ENCODE measurements around the gene GMDS. TPM values are rescaled to one million over a fixed set of nuclear protein-coding genes. Genes with fewer than 3 reads are reported as not detected.

GMDS gene
- polyA plus RNA-seq, 1 experiment, result 7.1 TPM

DNA sequence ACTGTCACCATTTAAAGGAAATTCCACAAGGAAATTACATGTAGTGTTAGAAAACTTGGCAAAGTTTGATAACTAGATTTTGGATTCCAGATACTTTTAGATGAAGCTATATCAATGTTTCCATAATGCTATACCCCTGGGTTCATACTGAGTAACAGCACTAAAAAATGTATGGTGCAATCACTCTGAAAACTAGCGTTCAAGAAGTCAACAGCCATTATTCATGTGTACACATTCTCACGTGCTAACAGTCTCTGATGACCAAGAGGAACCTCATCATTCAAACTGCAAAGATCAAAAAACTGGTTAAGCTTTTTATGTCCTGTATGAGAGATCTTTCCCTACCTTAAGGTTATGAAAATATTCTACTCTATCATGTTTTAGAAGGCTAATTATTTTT is 197.6 kb downstream of the GMDS start:
- Histone ChIP-seq H3K4me3 (ENCODE audit: low read depth, low read length) (no peak overlapping the region), H3K27me3 (ENCODE audit: control insufficient read depth, insufficient read depth, low read length) (no peaks in the 10 kb centered on the region), H3K36me3 (ENCODE audit: control insufficient read depth, insufficient read depth, low read length) (no peaks in the 10 kb centered on the region)
- CTCF ChIA-PET, result no interaction called here
- POLR2A ChIA-PET, result no interaction called here
- DNase-seq (ENCODE audit: low read depth), result no peak
- no peak for TF ChIP-seq CTCF (IDR thresholded peaks at IDR 0.05; ENCODE audit: insufficient read depth, low read depth, low read length)

DNA sequence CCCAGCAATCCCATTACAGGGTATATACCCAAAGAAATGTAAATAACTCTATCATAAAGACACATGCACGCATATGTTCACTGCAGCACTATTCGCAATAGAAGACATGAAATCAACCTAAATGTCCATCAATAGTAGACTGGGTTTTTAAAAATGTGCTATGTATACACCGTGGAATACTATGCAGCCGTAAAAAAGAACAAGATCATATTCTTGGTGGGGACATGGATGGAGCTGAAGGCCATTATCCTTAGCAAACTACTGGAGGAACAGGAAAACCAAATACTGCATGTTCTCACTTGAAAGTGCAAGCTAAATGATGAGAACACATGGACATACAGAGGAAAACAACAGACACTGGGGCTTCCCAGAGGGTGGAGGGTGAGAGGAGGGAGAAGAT is 201.2 kb downstream of the GMDS start:
- CTCF ChIA-PET, result no interaction called here
- Histone ChIP-seq H3K36me3 (ENCODE audit: control insufficient read depth, insufficient read depth, low read length) (no peaks in the 10 kb centered on the region), H3K4me3 (ENCODE audit: low read depth, low read length) (no peak overlapping the region), H3K27me3 (ENCODE audit: control insufficient read depth, insufficient read depth, low read length) (no peaks in the 10 kb centered on the region)
- POLR2A ChIA-PET, result no interaction called here
- no peak for TF ChIP-seq CTCF (IDR thresholded peaks at IDR 0.05; ENCODE audit: insufficient read depth, low read depth, low read length)
- DNase-seq (ENCODE audit: low read depth), result no peak

DNA sequence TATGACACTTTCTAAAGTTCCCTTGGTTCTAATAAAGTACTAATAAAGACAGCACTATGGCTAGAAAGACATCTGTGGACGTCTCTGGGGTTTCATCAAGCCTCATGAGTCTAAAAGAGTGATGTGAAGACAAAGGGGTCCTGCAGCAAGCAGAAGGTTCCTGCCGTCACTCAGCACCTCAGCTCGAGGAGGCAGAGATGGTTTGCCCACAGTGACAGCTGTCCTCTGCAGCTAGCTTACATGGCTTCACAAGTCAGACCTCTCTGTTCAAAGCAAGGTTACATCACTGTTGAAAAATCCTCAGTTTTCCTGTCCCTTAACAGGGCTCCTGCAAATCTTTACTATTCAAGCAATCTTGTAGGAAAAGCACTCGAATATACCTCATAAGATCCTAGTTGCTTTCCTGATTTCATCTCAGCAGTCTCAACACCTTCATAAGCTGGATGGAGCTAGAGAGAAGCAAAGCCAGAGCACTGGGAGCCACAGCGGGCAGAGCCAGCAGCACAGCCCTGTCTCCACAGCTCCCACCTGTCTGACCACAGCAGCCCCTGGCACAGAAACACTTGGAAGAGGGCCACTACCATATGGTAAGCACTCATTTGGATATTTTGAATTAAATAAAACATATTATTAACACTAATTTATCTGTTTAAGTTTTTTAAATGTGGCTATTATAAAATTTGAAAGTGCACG is 202.3 kb downstream of the GMDS start:
- Histone ChIP-seq H3K27me3 (ENCODE audit: control insufficient read depth, insufficient read depth, low read length) (no peaks in the 10 kb centered on the region), H3K4me3 (ENCODE audit: low read depth, low read length) (no peak overlapping the region), H3K36me3 (ENCODE audit: control insufficient read depth, insufficient read depth, low read length) (no peaks in the 10 kb centered on the region)
- DNase-seq (ENCODE audit: low read depth), result no peak
- TF ChIP-seq CTCF (IDR thresholded peaks at IDR 0.05; ENCODE audit: insufficient read depth, low read depth, low read length), result no peak
- ChIA-PET POLR2A (no interaction called here), CTCF (interaction anchor here (0.5 kb wide), 1 partner anchor 596 kb away, joined by 3 read pairs; no protein-coding TSS in a partner anchor)

DNA sequence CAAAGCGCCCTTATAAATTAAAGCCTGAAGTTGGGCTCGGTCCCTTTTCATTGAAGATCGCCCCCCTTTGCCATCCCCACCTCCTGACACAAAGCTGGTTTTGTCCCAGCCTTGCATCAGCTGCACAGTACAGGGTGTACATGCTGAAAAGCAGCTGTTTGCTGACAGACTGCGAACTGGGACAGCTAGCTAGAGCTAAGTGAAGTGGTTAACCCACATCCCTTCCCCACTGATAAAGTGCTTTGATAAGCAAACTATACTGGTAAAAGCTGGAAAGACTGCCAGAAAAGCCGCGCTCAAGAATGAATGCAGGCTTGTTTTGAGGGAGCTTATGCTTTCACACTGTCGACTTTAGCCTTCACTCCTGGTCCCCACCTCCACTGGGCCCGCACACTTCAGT is 207.3 kb downstream of the GMDS start:
- H3K36me3 ChIP-seq (ENCODE audit: control insufficient read depth, insufficient read depth, low read length), result no peaks in the 10 kb centered on the region
- H3K4me3 ChIP-seq (ENCODE audit: low read depth, low read length), result no peak overlapping the region
- no peak for TF ChIP-seq CTCF (IDR thresholded peaks at IDR 0.05; ENCODE audit: insufficient read depth, low read depth, low read length)
- H3K27me3 ChIP-seq (ENCODE audit: control insufficient read depth, insufficient read depth, low read length), result no peaks in the 10 kb centered on the region
- DNase-seq (ENCODE audit: low read depth), result no peak
- ChIA-PET CTCF (no interaction called here), POLR2A (no interaction called here)

- Histone ChIP-seq H3K36me3 (ENCODE audit: control insufficient read depth, insufficient read depth, low read length) (no peaks in the 10 kb centered on the region), H3K27me3 (ENCODE audit: control insufficient read depth, insufficient read depth, low read length) (no peaks in the 10 kb centered on the region), H3K4me3 (ENCODE audit: low read depth, low read length) (no peak overlapping the region)
- DNase-seq (ENCODE audit: low read depth), result no peak
- no peak for TF ChIP-seq CTCF (IDR thresholded peaks at IDR 0.05; ENCODE audit: insufficient read depth, low read depth, low read length)
- CTCF ChIA-PET, result no interaction called here
- POLR2A ChIA-PET, result no interaction called here
Measured at GRCh38 chr6:2037237-2037926, 208.0 kb downstream of the GMDS start.

Measured in BJ (cell line).